Measurements from ENCODE around the gene XPC.
"Not testable (repeated sequence)": the region's sequence is repeated elsewhere in the genome, so short reads cannot be mapped to it uniquely, and the experiment has no call there.

The XPC gene

GRCh38 chr3:14117468-14118399, 60.7 kb downstream of the XPC start:
- DNase-seq = no peak

- DNase-seq = no peak
Measured at GRCh38 chr3:14113965-14114635, 64.3 kb downstream of the XPC start.

GRCh38 chr3:14110699-14111098, 67.7 kb downstream of the XPC start:
- DNase-seq = no peak

GRCh38 chr3:14109821-14110220, 68.6 kb downstream of the XPC start:
- not testable (repeated sequence) for DNase-seq

- DNase-seq = no peak
Measured at GRCh38 chr3:14097616-14098391, 80.6 kb downstream of the XPC start.

- no peak for DNase-seq
Measured at GRCh38 chr3:14096742-14097141, 81.7 kb downstream of the XPC start.

All from T-helper 9 cell (primary cell).